Stomach (tissue), 9 donors: ENCODE results near the gene PPP1R37. TPM values are rescaled to one million over a fixed set of nuclear protein-coding genes. Genes with fewer than 3 reads are reported as not detected.

Experiments used
- DNase-seq, 2 donors: peaks; one replicate each; pipeline versions ENCODE4 v3.0.0 to v3.0.0-alpha.2; 2013 to 2019
- H3K27ac ChIP-seq, 5 donors: fragments of 200-600 bp in 4 of 5; sonication (generic) in 4 of 5; one replicate each; pipeline ENCODE4 v1.5.1; 2013 to 2019; ENCODE audit warnings: mild to moderate bottlenecking in 1 of 5, moderate library complexity in 1 of 5
- H3K27me3 ChIP-seq, 3 donors: fragments of 200-600 bp; sonication (generic); one replicate each; pipeline ENCODE4 v1.5.1; 2017 to 2019; ENCODE audit warnings: mixed run types in 1 of 3
- H3K36me3 ChIP-seq, 4 donors: fragments of 200-600 bp; sonication (generic); 1 replicate in 3 of 4; 2 replicates in 1 of 4; pipeline ENCODE4 v1.5.1; 2016 to 2019
- H3K4me1 ChIP-seq, 4 donors: fragments of 200-600 bp; sonication (generic); one replicate each; pipeline ENCODE4 v1.5.1; 2016 to 2019
- H3K4me3 ChIP-seq, 4 donors: fragments of 200-600 bp; sonication (generic) in 3 of 4; one replicate each; pipeline ENCODE4 v1.5.1; 2016 to 2019; ENCODE audit warnings: mild to moderate bottlenecking in 1 of 4
- H3K9me3 ChIP-seq, 4 donors: fragments of 200-600 bp; sonication (generic); one replicate each; pipeline ENCODE4 v1.5.1; 2016 to 2019
- EP300 ChIP-seq: sonication (generic); formaldehyde crosslinking; IDR thresholded peaks from one replicate; pipeline ENCODE4 v1.6.1; 2017; ENCODE audit warnings: antibody characterized with exemption
- POLR2A ChIP-seq, 4 donors: fragments of 450-650 bp; IDR thresholded peaks; one replicate each; pipeline ENCODE4 v1.6.1; 2016; ENCODE audit warnings: antibody characterized with exemption in 4 of 4, control low read depth in 2 of 4, mild to moderate bottlenecking in 1 of 4, moderate library complexity in 1 of 4
- POLR2AphosphoS5 ChIP-seq, 3 donors: sonication (generic); formaldehyde crosslinking; IDR thresholded peaks; one replicate each; pipeline ENCODE4 v1.6.1; 2016; ENCODE audit warnings: antibody characterized with exemption in 3 of 3
- WGBS, 5 donors: extraction: QIAGEN DNeasy Blood & Tissue Kit in 3 of 5; methylation state at CpG; one replicate each; pipeline versions ENCODE4 v1.1.5 to v1.1.7; 2013 to 2018; 5-methylcytosine and 5-hydroxymethylcytosine counted together
- intact Hi-C: fragments of 100-400 bp; cut with DNase I; formaldehyde crosslinking; loops from one replicate; pipeline ENCODE4 v1.15.1; 2023; ENCODE audit warnings: low total_unique reads
- polyA plus RNA-seq, 3 donors: library from polyadenylated mRNA; stranded (reverse); fragments of 200-250 nt; gene quantifications; one replicate each; pipeline ENCODE4 v1.2.3, GENCODE V29; 2013
- total RNA-seq, 5 donors: library from RNA; depleted of rRNA; stranded (reverse); fragments of >200 nt; gene quantifications; one replicate each; pipeline versions ENCODE4 v1.1.0 to v1.2.3, GENCODE V29; 2014 to 2016
- TF ChIP-seq, protein P1 (sequence below), 7 experiments: fragments of 450-650 bp in 4 of 7; fragments of 200-600 bp in 3 of 7; sonication (generic) in 3 of 7; IDR thresholded peaks; one replicate each; pipeline ENCODE4 v1.5.1; 2016 to 2019; ENCODE audit warnings: antibody characterized with exemption in 7 of 7, control low read depth in 2 of 7, mild to moderate bottlenecking in 1 of 7
- donor health status: healthy with polysubstance abuse.
- donor health status: Bipolar disorder and iron deficiency.
- donor health status: healthy.

Gene PPP1R37
- total and polyA plus RNA-seq, 8 donors: 25.7 to 268 (median 53.9) TPM

- Histone ChIP-seq H3K36me3 (peaks cover 0 to 6% (median 2%) of the 10 kb centered on the region in 4 donors), H3K4me3 (no peak overlapping the region), H3K4me1 (peaks cover 0 to 53% (median 29%) of the 10 kb centered on the region in 4 donors), H3K27me3 (no peaks in the 10 kb centered on the region), H3K27ac (no peak overlapping the region), H3K9me3 (no peaks in the 10 kb centered on the region)
- DNase-seq: peak in 1 of 2 donors; percentile 53
- WGBS, 5 donors: 80 to 84% (median 81%) methylated on average over 16 of the region's 16 CpGs
- intact Hi-C loops: no loop called here
- no peak for TF ChIP-seq EP300
- TF ChIP-seq POLR2A (IDR thresholded peaks at IDR 0.05): no peak
- TF ChIP-seq POLR2AphosphoS5 (IDR thresholded peaks at IDR 0.05): no peak
- TF ChIP-seq, protein P1, sequence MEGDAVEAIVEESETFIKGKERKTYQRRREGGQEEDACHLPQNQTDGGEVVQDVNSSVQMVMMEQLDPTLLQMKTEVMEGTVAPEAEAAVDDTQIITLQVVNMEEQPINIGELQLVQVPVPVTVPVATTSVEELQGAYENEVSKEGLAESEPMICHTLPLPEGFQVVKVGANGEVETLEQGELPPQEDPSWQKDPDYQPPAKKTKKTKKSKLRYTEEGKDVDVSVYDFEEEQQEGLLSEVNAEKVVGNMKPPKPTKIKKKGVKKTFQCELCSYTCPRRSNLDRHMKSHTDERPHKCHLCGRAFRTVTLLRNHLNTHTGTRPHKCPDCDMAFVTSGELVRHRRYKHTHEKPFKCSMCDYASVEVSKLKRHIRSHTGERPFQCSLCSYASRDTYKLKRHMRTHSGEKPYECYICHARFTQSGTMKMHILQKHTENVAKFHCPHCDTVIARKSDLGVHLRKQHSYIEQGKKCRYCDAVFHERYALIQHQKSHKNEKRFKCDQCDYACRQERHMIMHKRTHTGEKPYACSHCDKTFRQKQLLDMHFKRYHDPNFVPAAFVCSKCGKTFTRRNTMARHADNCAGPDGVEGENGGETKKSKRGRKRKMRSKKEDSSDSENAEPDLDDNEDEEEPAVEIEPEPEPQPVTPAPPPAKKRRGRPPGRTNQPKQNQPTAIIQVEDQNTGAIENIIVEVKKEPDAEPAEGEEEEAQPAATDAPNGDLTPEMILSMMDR (IDR thresholded peaks at IDR 0.05): no peak
Measured at GRCh38 chr19:45168767-45169351, 75.9 kb downstream of the PPP1R37 start.

GRCh38 chr19:45169602-45170001, 76.6 kb downstream of the PPP1R37 start:
- H3K9me3 ChIP-seq: no peaks in the 10 kb centered on the region
- TF ChIP-seq EP300: no peak
- no peak for TF ChIP-seq POLR2A (IDR thresholded peaks at IDR 0.05)
- TF ChIP-seq, protein P1 (IDR thresholded peaks at IDR 0.05): no peak
- no peak for TF ChIP-seq POLR2AphosphoS5 (IDR thresholded peaks at IDR 0.05)
- intact Hi-C loops: no loop called here
- H3K27me3 ChIP-seq: no peaks in the 10 kb centered on the region
- no peak for DNase-seq
- no peak overlapping the region for H3K27ac ChIP-seq
- WGBS, 5 donors: 90 to 95% (median 94%) methylated on average over 7 to 10 of the region's 10 CpGs
- peaks cover 0 to 46% (median 23%) of the 10 kb centered on the region in 4 donors for H3K4me1 ChIP-seq
- peaks cover 0 to 6% (median 2%) of the 10 kb centered on the region in 4 donors for H3K36me3 ChIP-seq
- no peak overlapping the region for H3K4me3 ChIP-seq

GRCh38 chr19:45170146-45171106, 77.4 kb downstream of the PPP1R37 start:
- no peaks in the 10 kb centered on the region for H3K9me3 ChIP-seq
- H3K36me3 ChIP-seq: peaks cover 0 to 6% (median 2%) of the 10 kb centered on the region in 4 donors
- intact Hi-C loops: no loop called here
- peak in 1 of 2 donors; percentile 3 for DNase-seq
- WGBS, 5 donors: 79 to 88% (median 85%) methylated on average over 15 to 21 of the region's 21 CpGs
- H3K27me3 ChIP-seq: no peaks in the 10 kb centered on the region
- H3K4me1 ChIP-seq: peaks cover 0 to 38% (median 18%) of the 10 kb centered on the region in 4 donors
- H3K4me3 ChIP-seq: no peak overlapping the region
- TF ChIP-seq POLR2A (IDR thresholded peaks at IDR 0.05): no peak
- TF ChIP-seq POLR2AphosphoS5 (IDR thresholded peaks at IDR 0.05): no peak
- TF ChIP-seq, protein P1 (IDR thresholded peaks at IDR 0.05): no peak
- no peak for TF ChIP-seq EP300
- peak overlapping the region in 2 of 5 donors; percentile 14 to 17 for H3K27ac ChIP-seq

DNA sequence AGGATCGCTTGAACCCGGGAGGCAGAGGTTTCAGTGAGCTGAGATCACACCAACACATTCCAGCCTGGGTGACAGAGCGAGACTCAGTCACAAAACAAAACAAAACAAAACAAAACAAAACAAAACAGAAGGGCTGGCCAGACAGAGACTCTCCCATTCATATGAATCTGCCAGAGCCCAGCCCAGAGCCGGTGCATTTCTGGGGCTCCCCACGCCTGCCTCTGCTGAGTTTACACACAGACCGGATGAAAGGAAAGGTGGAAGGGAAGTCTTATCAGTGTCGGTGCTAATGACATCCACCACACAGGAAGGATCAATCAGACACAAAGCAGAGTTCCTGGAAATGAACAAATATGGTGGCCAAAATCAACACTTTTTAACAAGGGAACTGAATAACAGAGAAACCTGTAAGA, 78.2 kb downstream of the PPP1R37 start:
- TF ChIP-seq EP300: no peak
- TF ChIP-seq, protein P1 (IDR thresholded peaks at IDR 0.05): no peak
- TF ChIP-seq POLR2A (IDR thresholded peaks at IDR 0.05): no peak
- TF ChIP-seq POLR2AphosphoS5 (IDR thresholded peaks at IDR 0.05): no peak
- DNase-seq: peak in 1 of 2 donors; percentile 58
- intact Hi-C loops: no loop called here
- H3K36me3 ChIP-seq: peaks cover 0 to 6% (median 2%) of the 10 kb centered on the region in 4 donors
- no peak overlapping the region for H3K4me3 ChIP-seq
- peak overlapping the region in 2 of 5 donors; percentile 17 to 56 for H3K27ac ChIP-seq
- no peaks in the 10 kb centered on the region for H3K9me3 ChIP-seq
- WGBS, 5 donors: 22 to 37% (median 29%) methylated on average over 7 of the region's 7 CpGs
- H3K4me1 ChIP-seq: peaks cover 0 to 38% (median 18%) of the 10 kb centered on the region in 4 donors
- no peaks in the 10 kb centered on the region for H3K27me3 ChIP-seq
